GM21390 (cell line): Measurements from ENCODE around the gene VCAN.
A peak's percentile ranks its signal among the peaks of the same experiment; 100 is the strongest.

ENCODE experiments used
- ATAC-seq: cut with Tn5 transposase; IDR thresholded peaks from one replicate; pipeline ENCODE4 v1.9.1; 2021; ENCODE audit not compliant: unreplicated experiment

Gene VCAN

DNA sequence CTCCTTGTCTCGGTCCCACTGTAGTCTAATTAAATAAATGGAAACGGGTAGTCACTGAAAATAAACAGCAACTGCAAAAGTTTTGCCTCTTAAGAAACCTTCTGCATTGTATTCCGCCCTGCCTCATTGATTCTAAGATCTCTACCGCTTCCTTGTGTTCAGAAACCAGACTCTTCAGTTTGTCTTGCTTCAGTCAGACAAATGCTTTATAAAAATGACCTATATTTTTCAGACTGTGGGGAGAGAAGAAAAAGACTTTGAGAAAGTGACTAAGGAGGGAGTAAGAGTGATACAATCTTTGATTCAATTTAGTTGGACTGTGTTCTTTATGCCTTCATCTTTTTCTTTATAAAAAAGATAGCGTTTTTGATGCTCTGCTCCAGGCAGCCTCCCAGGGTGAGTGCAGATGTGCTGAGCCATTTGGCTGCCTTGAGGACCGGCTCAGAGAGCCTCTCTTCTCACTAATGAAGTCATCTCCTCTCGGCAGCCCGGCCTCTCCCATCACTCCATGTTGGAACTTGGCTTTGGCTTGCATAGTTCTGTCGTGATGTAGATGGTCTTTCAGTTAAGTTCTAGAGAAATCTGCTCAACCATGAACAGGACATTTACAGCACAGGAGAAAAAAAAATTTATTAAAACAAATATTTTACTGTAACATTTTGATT lies 4.0 kb upstream of the VCAN start:
- no peak for ATAC-seq

DNA sequence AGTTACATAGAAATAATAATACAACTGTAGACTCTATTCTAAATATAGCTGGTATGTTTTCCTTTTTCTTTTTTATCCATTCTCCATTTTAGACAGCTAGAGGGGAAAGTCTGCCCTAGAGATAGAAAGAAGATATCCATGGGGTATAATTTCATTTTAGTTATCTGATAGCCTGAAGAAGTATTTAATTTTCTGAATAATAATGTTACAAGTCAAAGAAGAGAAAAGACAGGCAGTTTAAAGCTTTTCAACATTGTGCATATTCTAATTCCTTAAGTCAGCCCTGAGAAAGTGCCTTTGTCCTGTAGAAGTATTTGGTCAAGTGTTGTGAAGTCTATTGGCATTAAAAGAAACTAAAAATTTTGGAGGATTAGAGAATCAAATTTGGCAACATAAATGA lies 2.5 kb upstream of the VCAN start:
- no peak for ATAC-seq

DNA sequence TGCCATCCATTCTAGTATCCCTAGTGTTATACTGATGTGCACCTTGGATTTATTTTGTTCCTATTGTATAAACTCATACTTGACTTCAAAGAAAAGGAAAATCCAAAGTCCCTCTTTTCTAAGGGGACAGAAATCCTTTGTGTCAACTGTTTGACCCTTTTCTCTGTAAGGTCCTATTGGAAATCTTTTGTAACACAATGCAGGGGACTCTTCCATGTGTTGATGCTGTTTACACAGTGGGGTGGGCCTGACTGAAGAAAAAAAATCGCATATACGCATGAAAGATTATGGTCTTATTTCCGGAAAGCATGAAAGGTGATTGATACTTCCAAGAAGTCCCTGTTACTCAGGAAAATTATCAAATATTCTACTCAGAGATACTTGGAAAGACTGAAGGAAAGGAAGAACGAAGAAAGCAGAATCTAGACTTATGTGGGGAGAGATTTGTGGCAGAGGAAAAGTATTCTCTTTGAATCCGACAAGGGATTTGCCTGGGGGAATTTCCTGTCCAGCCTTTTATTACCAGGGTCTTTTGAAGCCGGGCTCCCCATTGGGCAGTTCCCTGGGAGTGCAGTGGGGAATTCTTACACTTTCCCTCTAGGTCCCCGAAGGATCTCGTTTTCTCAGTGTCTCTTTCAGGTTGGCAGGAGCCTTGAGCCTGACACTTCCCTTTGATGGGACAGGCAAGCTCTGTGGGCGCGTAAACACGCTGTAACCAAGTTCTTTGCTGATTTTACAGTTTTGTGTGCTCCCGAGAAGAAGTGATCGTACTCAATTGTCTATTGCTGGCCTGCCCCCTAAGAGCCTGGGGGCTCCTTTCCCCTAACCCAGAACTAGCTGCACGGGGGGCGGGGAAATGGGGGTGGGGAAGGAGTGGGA lies 779 bp upstream of the VCAN start:
- no peak for ATAC-seq

DNA sequence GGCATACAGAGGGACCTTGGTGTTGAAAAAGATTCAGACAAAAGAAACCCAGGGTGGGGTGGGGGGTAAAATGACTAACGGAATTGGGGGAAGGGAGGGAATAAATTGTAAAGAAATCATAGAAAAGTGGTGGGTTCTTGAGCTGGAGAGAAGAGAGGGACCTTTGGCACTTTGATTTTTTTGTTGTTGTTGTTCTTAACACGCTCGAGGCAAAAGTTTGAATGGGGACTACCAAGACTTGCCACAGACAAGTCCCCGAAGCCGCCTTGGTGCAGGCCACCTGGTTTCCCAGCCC lies 616 bp downstream of the VCAN start:
- ATAC-seq = no peak

DNA sequence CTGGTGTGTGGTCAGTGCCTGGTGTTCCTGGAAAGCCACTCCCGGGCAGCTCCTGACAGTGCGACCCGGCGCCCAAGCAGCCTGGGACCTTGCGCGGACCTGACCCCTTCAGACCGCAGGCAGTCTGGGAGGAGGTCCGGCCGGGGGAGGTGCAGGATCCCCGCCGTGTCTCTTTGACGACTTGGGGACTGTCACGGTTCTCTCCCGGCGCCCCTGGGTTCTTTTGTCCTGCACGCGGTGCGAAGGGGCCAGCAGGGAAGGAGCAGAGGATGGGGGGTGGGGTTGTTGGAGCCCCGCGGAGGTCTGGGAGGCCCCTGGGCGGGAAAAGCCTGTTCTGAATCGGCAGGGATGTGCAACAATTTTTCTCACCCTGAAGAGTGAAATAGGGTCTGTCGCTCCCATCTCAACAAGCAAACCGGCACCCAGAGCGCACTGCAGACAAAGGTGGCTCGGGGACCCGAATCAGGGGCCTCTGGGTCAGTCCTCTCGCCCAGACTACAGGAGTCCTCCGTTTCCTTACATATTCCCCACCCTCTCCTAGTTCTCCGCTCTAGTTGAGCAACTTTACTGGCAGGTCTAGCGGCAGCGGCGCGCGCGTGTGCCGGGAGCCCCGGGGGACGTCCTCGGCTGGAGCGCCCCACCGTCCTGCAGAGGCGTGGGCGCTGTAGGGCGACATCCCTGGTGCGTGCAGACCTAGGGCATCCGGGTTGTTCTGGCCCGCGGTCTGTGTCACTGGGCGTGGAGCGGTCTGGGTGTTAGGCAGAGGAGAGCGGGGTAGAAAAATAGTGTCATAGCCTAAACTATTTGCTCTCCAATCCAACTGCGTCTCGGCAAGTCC lies 1.2 kb downstream of the VCAN start:
- ATAC-seq = peak; percentile 50

DNA sequence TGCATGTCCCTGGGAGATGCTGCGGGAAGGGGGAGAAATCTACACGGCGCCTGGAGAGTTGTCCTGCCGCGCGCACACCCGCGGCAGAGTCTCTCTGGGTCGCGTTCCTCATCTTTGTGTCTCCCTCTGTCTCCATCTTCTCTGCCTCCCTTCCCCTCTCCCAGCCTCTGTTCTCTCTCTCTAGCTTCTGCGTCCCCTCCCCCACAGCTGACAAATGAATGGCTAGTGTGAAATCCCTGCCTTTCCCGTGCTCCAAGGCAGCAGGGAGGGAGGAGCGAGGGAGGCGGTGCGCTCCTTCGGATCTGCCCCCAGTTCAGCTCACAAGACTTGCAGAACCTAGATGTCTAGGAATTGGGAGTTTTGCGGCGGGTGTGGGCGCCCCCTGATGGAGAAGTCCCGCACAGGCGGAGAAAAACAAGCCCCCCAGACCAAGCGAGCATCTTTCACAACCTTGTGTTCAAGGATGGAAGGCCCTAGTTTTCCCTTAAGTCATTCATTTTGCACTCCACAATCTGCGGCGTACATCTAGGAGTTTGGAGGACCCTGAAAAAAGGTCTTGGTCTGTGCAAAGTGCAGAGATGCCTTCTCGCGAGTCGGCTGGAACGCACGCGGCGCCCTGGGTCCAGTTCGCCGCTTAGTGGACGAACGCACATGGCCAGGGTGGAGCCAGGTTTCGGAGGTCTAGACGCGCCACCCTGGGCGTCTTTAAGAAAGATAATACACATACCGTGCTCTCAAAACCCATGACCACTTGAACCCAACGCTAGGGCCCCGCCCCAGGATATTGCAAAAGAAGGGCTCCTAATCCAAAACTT lies 2.0 kb downstream of the VCAN start:
- ATAC-seq = peak; percentile 60

DNA sequence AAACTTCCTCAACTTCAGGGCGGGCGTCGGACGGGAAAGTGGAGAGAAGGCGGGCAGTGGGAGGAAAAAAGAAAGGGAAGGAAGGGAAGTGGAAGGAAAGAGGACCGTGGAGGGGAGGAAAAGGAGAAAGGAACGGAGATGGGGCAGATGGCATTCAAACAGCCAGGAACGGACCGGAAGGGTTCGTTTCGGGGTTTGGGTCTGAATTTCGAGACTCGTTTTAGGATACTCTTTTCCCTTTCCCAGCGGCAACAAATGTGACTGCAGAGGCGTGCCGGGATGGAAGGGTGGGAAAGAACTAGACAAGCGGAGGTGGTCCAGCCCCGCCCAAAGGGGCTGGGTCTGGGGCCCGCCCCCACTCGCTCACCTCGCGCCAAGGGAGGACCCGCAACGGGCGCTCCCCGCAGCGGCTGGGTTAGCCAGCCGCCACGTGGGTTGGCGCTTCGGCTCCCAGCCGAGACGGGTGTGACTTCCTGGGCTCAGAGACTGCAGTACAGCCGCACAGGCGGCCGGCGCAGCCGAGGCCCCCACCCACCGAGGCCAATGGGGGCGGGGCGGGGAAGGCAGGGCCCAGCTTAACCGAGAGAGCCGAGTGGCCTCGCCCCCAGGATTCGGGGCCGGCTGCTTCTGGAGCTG lies 2.7 kb downstream of the VCAN start:
- peak; percentile 50 for ATAC-seq

DNA sequence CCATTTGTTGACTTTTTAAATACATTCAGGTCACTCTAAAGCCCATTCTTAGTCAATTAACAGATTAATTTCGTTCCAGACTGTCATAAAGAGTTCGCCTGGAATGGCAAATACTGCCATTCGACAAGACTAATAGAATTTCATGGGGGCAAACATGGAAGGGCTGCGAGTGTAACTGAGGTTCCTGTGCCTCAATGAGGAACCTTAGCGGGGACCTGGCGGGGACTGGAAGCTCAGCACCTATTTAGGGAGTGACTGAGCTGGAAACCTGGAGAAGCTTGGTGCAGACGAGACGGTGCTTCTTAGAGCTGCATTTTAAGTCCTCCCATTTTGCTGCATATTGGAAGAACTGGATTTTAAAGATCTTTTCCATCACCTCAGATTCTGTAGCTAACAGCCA lies 3.4 kb downstream of the VCAN start:
- no peak for ATAC-seq

DNA sequence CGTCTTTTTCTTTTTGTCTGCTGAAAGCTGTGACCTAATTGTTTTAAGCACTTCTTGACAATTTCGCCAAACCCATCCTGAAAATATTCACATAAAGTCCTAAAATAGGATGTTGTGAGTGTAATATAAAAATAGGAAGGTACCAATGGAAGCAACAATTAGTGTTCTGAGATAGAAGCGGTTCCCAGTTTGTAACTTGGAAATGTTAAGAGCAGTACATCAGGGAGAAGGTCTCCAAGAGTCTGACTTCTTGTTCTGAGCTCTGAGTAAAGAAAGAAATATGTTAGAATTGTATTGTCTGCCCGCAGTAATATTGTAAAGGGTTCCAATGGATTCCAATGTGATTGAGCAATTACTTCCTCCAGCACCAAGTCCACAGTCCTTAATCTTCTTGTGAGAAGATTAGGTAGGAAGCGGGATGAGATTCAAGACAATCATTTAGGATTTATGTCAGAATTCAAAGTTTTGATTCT lies 3.9 kb downstream of the VCAN start:
- ATAC-seq = no peak

DNA sequence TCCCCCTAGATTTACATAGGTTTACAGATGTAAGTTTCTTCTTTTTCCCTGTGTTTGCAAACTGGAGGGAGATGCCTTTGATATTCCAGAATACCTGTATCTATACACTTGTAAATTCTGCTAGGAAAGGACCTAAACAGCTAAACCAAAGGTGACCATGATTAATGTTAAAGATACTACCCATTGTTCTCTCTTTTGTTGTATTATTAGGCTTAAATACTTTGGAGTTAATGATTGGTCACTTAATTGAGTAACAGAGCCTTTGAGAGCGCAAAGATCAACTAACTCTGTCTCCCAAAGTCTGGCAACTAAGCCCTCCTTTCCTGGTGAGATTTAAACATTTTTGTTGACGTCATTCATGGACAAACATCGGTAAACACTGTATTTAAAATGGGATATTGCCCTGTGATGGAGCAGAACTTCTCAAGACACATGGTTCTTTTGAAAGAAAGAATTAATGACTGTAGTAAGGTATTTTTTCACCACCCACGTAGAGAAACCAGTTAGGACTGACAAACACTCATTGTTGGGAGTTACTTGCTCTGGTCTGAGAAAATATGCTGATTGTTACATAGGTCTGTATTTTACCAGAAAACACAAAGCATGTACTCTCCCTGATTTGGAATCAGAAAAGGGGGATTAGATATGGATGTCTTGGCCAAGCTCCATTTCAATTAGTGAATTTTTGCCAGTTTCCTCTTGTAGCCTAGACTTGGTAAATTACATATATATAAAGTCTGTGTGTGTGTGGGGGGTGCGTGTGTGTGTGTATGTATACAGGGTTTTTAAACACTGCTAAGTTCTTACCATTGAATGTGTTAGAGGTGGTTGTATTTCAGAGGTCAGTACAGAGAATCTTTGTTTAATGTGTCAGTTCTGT lies 4.6 kb downstream of the VCAN start:
- no peak for ATAC-seq

DNA sequence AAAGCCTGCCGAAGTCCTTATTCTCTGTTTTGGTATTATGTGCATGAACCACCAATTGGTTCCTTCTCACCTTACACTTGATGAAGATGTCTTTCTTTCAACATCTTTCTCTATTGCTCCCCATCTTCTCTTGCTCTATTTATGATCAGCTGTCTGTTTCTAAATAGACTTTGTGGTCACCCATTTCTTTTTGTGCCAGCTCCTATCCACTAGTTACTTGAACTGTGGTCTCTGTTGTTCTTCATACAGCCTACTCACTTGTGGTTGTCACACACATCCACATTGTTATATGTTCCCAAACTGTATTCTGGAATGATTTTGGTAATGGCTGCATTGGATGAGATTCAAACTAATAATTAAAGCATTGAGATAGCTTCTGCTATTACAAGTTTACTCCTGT lies 11.4 kb downstream of the VCAN start:
- no peak for ATAC-seq

DNA sequence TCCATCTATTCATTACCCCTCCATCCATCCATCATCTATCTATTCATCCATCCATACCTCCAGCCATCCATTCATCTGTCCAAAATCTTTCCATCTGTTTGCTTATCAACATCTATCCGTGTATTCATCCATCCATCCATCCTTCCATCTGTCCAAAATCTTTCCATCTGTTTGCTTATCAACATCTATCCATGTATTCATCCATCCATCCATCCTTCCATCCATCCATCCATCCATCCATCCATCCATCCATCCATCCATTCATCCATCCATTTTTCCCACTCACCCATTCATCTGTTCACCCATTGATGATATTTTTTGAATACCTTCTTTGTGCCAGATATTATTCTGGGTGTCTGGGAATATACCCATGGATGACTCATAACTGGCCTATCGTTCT lies 12.8 kb downstream of the VCAN start:
- no peak for ATAC-seq

DNA sequence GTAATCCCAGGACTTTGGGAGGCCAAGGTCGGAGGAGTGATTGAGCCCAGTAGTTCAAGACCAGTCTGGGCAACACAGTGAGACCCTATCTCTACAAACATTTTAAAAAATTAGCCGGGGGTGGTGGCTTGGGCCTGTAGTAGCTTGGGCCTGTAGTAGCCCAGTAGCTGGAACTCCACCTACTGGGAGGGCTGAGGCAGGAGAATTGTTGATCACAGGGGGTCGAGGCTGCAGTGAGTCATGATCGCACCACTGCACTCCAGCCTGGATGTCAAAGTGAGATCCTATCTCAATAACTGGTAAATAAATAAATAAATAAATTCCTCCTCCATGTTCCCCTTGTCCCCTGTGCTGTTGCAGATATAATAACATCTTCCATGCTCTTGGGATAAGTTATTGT lies 14.3 kb downstream of the VCAN start:
- no peak for ATAC-seq

DNA sequence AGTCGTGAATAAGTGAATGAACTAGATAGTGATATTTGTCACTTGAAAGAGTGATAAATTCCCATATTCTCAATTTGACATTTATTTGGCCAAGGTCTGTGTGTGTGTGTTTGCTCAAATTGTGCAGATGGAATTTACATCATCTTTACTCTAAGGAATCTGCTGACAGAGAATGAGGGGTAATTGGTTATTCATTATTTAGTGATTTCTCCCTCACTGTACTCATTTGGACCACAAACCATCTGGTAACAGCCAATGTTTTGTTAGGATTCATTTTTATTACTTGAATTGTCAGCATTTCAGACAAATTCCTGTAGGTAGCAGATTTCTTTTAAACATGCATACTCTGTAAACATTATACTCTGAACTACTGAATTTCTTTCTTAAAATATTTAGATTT lies 15.6 kb downstream of the VCAN start:
- no peak for ATAC-seq

DNA sequence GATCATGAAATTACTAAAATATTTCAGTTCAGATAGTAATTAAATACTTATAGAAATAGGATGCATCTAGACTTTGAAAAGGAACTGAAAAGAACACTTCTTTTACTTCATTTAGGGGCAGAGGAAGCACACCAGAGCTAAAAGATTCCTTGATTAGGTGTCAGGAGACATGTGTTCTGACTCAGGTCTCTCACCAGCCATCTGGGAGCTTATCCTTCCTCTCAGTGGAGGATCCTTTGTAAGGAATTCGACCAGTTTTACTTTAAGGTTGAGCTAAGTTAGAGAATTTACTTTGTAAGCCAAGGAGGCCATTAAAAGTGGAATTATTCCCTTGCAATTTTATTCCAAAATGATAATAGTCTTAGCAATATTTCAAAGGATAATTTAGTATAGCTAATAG lies 16.7 kb downstream of the VCAN start:
- ATAC-seq = no peak

DNA sequence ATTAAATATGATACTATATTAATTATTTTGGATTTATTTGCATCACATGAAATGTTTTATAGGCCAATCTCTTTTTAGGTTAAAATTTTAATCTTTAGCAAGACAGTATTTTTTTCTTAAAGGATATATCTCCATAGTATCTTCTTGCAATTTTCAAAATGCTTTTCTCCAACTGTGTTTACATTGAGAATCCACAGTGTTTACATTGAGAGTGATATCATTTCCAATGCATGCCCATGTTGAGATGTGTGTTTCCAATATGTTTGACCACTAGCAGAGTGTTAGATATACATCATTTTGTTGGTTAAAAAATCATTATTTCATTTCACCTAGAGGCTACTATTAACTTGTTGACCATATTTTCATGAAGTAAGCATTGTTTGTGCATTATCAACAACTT lies 17.3 kb downstream of the VCAN start:
- no peak for ATAC-seq

DNA sequence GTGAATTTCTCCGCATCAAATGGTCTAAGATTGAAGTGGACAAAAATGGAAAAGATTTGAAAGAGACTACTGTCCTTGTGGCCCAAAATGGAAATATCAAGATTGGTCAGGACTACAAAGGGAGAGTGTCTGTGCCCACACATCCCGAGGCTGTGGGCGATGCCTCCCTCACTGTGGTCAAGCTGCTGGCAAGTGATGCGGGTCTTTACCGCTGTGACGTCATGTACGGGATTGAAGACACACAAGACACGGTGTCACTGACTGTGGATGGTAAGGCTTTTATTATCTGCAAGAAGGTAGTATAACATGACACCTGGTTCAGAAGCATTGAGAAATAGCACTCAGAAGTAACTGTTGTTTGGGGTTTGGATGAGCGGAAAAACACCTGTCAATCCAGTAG lies 18.7 kb downstream of the VCAN start:
- no peak for ATAC-seq

DNA sequence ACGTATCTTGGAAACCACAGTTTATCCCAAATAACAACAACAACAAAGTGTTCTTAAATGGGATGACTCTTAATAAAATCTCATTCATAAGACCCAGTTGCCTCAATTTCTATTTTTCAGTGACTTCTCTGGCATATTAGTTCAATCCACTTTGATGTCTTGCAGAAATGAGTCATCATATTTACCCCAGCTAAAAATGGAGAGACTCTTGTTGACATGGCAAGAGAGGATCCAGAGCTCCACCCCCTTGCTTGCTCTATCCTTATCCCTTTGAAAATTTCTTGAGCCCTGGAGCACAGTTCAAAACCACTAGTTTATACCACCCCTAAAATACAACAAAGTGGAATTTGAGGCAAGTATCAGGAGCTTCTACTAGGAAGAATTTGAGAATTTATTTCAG lies 20.8 kb downstream of the VCAN start:
- ATAC-seq = no peak

DNA sequence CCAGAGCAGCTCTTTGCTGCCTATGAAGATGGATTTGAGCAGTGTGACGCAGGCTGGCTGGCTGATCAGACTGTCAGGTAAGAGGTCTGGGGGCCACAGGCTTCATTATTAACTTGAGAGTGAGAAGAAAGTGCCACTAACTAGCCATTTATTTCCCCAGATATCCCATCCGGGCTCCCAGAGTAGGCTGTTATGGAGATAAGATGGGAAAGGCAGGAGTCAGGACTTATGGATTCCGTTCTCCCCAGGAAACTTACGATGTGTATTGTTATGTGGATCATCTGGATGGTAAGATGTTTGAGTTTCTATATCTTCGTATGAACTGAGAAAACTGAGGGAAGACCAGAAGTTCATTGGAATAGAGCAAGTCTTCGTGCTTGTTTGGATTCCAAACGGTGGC lies 22.1 kb downstream of the VCAN start:
- ATAC-seq = no peak
